SU-DHL-6 (cell line): ENCODE data around the gene ABCC10.

ENCODE experiments used
- CTCF ChIP-seq: fragments of 200-600 bp; sonication (generic); IDR thresholded peaks from one replicate; pipeline ENCODE4 v1.5.1; 2017; ENCODE audit warnings: antibody characterized with exemption, mild to moderate bottlenecking, low read length, moderate library complexity; ENCODE audit not compliant: insufficient read depth, poor library complexity, severe bottlenecking
- EZH2phosphoT487 ChIP-seq: fragments of 200-600 bp; sonication (generic), shearing (Covaris generic); conservative IDR thresholded peaks from 2 replicates; pipeline ENCODE4 v1.6.1; 2018; ENCODE audit warnings: mild to moderate bottlenecking, antibody characterized with exemption, low read length, moderate library complexity, mixed read lengths

- no peak for TF ChIP-seq CTCF
- no peak for TF ChIP-seq EZH2phosphoT487
Observed at GRCh38 chr6:43378631-43379030, 48.7 kb upstream of the ABCC10 start.
